ENCODE measurements around the gene PPP1R27. TPM values are rescaled to one million over a fixed set of nuclear protein-coding genes. Genes with fewer than 3 reads are reported as not detected.

PPP1R27 gene
- 0.24 TPM for total RNA-seq

GRCh38 chr17:81834831-81835267, at the start of gene PPP1R27:
PPP1R27 (minus strand) TSS chr17:81835050; CDS start chr17:81834953, 97 bp downstream.
- no peak for ATAC-seq

GRCh38 chr17:81884520-81884919, 49.7 kb upstream of the PPP1R27 start:
- no peak for ATAC-seq

GRCh38 chr17:81879121-81879520, 44.3 kb upstream of the PPP1R27 start:
- ATAC-seq: peak; percentile 91

- ATAC-seq: no peak
Measured at GRCh38 chr17:81878294-81878693, 43.4 kb upstream of the PPP1R27 start.

GRCh38 chr17:81877569-81877968, 42.7 kb upstream of the PPP1R27 start:
- no peak for ATAC-seq

- peak; percentile 2 for ATAC-seq
Measured at GRCh38 chr17:81871387-81872230, 36.8 kb upstream of the PPP1R27 start.

- ATAC-seq: peak; percentile 54
Measured at GRCh38 chr17:81870981-81871386, 36.1 kb upstream of the PPP1R27 start, which contains the start of gene ARHGDIA. ARHGDIA (minus strand) TSS chr17:81871337; CDS start chr17:81869930, 1,407 bp downstream.

- peak; percentile 24 for ATAC-seq
Measured at GRCh38 chr17:81870131-81870980, 35.5 kb upstream of the PPP1R27 start.

- ATAC-seq: peak; percentile 0
Measured at GRCh38 chr17:81869221-81870130, 34.6 kb upstream of the PPP1R27 start.

- peak; percentile 1 for ATAC-seq
Measured at GRCh38 chr17:81868674-81869220, 33.9 kb upstream of the PPP1R27 start.

- ATAC-seq: no peak
Measured at GRCh38 chr17:81867991-81868673, 33.3 kb upstream of the PPP1R27 start.

- ATAC-seq: peak; percentile 0
Measured at GRCh38 chr17:81867170-81867990, 32.5 kb upstream of the PPP1R27 start.

- ATAC-seq: no peak
Measured at GRCh38 chr17:81866440-81867169, 31.8 kb upstream of the PPP1R27 start.

GRCh38 chr17:81865733-81866439, 31.0 kb upstream of the PPP1R27 start:
- no peak for ATAC-seq

GRCh38 chr17:81865358-81865732, 30.5 kb upstream of the PPP1R27 start:
- ATAC-seq: no peak

- ATAC-seq: no peak
Measured at GRCh38 chr17:81863833-81864768, 29.3 kb upstream of the PPP1R27 start.

- no peak for ATAC-seq
Measured at GRCh38 chr17:81863123-81863675, 28.3 kb upstream of the PPP1R27 start.

Measured in esophagus mucosa (tissue), 1 donor.